Suprapubic skin (tissue), 4 donors: ENCODE data around the gene FBXO46.

ENCODE experiments used
- POLR2A ChIP-seq, 2 donors: fragments of 450-650 bp; IDR thresholded peaks; one replicate each; pipeline ENCODE4 v1.6.1; 2017; ENCODE audit warnings: antibody characterized with exemption in 2 of 2, mild to moderate bottlenecking in 2 of 2, moderate library complexity in 2 of 2
- POLR2AphosphoS5 ChIP-seq, 3 donors: sonication (generic); formaldehyde crosslinking; IDR thresholded peaks; one replicate each; pipeline ENCODE4 v1.6.1; 2017; ENCODE audit warnings: antibody characterized with exemption in 3 of 3
- TF ChIP-seq, protein P1 (sequence below), 2 donors: fragments of 200-600 bp in 1 of 2; fragments of 450-650 bp in 1 of 2; sonication (generic) in 1 of 2; IDR thresholded peaks; one replicate each; pipeline ENCODE4 v1.5.1; 2016 to 2019; ENCODE audit warnings: antibody characterized with exemption in 2 of 2, mild to moderate bottlenecking in 1 of 2, moderate library complexity in 1 of 2

DNA sequence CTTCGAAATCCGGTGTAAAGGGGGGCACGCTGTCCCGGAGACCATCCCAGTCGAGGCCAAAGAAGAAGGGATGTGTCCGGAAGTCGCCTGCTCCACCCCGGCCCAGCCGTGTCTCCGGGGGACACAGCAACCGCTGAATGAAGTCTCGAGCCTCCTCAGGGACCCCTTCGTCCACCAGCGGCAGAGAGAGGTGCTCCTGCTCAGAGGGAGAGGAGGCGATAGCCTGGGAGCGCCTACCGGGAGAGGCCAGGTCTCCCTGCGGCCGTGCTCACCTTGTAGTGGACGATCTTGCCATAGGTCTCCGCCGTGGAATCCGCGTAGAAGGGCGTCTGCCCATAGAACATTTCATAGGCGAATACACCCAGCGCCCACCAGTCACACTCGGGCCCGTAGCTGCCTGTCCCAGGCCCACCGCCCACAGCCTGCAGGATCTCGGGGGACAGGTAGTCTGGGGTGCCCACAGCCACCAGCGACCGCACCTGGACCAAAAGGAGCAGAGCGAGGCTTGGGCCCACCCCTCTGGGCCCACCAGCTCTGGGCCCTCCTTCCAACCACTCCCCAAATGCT is 46.8 kb upstream of the FBXO46 start:
- no peak for TF ChIP-seq POLR2AphosphoS5 (IDR thresholded peaks at IDR 0.05)
- TF ChIP-seq, protein P1, sequence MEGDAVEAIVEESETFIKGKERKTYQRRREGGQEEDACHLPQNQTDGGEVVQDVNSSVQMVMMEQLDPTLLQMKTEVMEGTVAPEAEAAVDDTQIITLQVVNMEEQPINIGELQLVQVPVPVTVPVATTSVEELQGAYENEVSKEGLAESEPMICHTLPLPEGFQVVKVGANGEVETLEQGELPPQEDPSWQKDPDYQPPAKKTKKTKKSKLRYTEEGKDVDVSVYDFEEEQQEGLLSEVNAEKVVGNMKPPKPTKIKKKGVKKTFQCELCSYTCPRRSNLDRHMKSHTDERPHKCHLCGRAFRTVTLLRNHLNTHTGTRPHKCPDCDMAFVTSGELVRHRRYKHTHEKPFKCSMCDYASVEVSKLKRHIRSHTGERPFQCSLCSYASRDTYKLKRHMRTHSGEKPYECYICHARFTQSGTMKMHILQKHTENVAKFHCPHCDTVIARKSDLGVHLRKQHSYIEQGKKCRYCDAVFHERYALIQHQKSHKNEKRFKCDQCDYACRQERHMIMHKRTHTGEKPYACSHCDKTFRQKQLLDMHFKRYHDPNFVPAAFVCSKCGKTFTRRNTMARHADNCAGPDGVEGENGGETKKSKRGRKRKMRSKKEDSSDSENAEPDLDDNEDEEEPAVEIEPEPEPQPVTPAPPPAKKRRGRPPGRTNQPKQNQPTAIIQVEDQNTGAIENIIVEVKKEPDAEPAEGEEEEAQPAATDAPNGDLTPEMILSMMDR (IDR thresholded peaks at IDR 0.05): no peak
- no peak for TF ChIP-seq POLR2A (IDR thresholded peaks at IDR 0.05)
